Endothelial cell of umbilical vein (primary cell): ENCODE measurements around the gene BMERB1. TPM values are rescaled to one million over a fixed set of nuclear protein-coding genes. Genes with fewer than 3 reads are reported as not detected.

Experiments used
- BruUV-seq: library from RNA; stranded (reverse); fragments of 400-500 nt; replicated peaks from 2 replicates; lab custom pipeline; 2021; lab: Mats Ljungman, UMichigan
- CTCF ChIA-PET: fragments of 300-600, 350-600 bp; sonication (Branson Sonifier 250); formaldehyde crosslinking; loops from one replicate; lab custom pipeline; 2021; ENCODE audit warnings: antibody characterized with exemption, inconsistent platforms; lab: Charles Lee
- POLR2A ChIA-PET: fragments of 300-600, 350-600 bp; sonication (Branson Sonifier 250); formaldehyde crosslinking; loops from one replicate; lab custom pipeline; 2021; ENCODE audit warnings: antibody characterized with exemption, inconsistent platforms; lab: Charles Lee
- DNase-seq: peaks from one replicate; pipeline ENCODE4 v3.0.0-alpha.2; 2011; ENCODE audit warnings: low read depth, low spot score
- FAIRE-seq: peaks from 2 replicates; lab custom pipeline; 2011; peaks lifted over from hg19 to GRCh38; lab: Jason Lieb, UNC
- H2AFZ ChIP-seq: 2 replicates; pipeline ENCODE4 v1.6.0; 2012; ENCODE audit warnings: low read depth, low read length, control low read depth, inconsistent platforms
- H3K27ac ChIP-seq: 2 replicates; pipeline ENCODE4 v1.5.1; 2011; ENCODE audit warnings: low read depth, mild to moderate bottlenecking, control low read depth, low read length, moderate library complexity; ENCODE audit not compliant: insufficient read depth
- H3K27me3 ChIP-seq, 2 experiments: 2 replicates each; pipeline versions ENCODE4 v1.6.0 to v1.6.1; 2011; ENCODE audit warnings: low read length in 2 of 2, mixed read lengths in 1 of 2; ENCODE audit not compliant: control insufficient read depth in 2 of 2, insufficient read depth in 2 of 2
- H3K36me3 ChIP-seq, 2 experiments: 2 replicates in 1 of 2; 3 replicates in 1 of 2; pipeline ENCODE4 v1.5.1; 2011; ENCODE audit warnings: low read length in 2 of 2, mild to moderate bottlenecking in 1 of 2, moderate library complexity in 1 of 2; ENCODE audit not compliant: control insufficient read depth in 2 of 2, insufficient read depth in 2 of 2; ENCODE audit errors: extremely low read depth in 1 of 2
- H3K4me1 ChIP-seq: 3 replicates; pipeline ENCODE4 v1.5.1; 2011; ENCODE audit warnings: mild to moderate bottlenecking, low read length; ENCODE audit not compliant: control insufficient read depth, insufficient read depth; ENCODE audit errors: extremely low read depth
- H3K4me2 ChIP-seq: 2 replicates; pipeline ENCODE4 v1.6.1; 2011; ENCODE audit warnings: low read length, control low read depth, mixed read lengths; ENCODE audit not compliant: insufficient read depth
- H3K4me3 ChIP-seq, 3 experiments: fragments of 200-600 bp in 1 of 3; sonication (generic), shearing (Covaris generic) in 1 of 3; replicated peaks in 1 of 3; 2 replicates each; pipeline ENCODE4 v1.5.1; 2011 to 2016; ENCODE audit warnings: control low read depth in 3 of 3, low read length in 3 of 3, mild to moderate bottlenecking in 2 of 3, inconsistent platforms in 1 of 3, low read depth in 1 of 3, moderate library complexity in 1 of 3; ENCODE audit not compliant: insufficient read depth in 1 of 3
- H3K79me2 ChIP-seq: 2 replicates; pipeline ENCODE4 v1.6.0; 2012; ENCODE audit warnings: low read length, inconsistent platforms; ENCODE audit not compliant: control insufficient read depth, insufficient read depth
- H3K9ac ChIP-seq: replicated peaks from 2 replicates; pipeline ENCODE3; 2011; ENCODE audit warnings: low read length, control low read depth; ENCODE audit not compliant: insufficient read depth; ENCODE audit errors: extremely low read depth
- H3K9me1 ChIP-seq: replicated peaks from 3 replicates; pipeline ENCODE4 v1.6.0; 2011; ENCODE audit warnings: mild to moderate bottlenecking, low read length; ENCODE audit not compliant: control insufficient read depth, insufficient read depth; ENCODE audit errors: extremely low read depth
- H3K9me3 ChIP-seq: replicated peaks from 2 replicates; pipeline ENCODE4 v1.5.1; 2012; ENCODE audit warnings: low read length, inconsistent platforms; ENCODE audit not compliant: control insufficient read depth, insufficient read depth
- H4K20me1 ChIP-seq: replicated peaks from 2 replicates; pipeline ENCODE3; 2011; ENCODE audit warnings: mild to moderate bottlenecking, low read length; ENCODE audit not compliant: control insufficient read depth, insufficient read depth; ENCODE audit errors: extremely low read depth
- CTCF ChIP-seq, 2 donors: IDR thresholded peaks; 1 replicate in 1 of 2; 2 replicates in 1 of 2; pipeline ENCODE4 v1.5.1; 2011; ENCODE audit warnings: low read length in 2 of 2, mild to moderate bottlenecking in 2 of 2, moderate library complexity in 2 of 2, control low read depth in 1 of 2, inconsistent platforms in 1 of 2, low read depth in 1 of 2; ENCODE audit not compliant: insufficient read depth in 1 of 2; ENCODE audit errors: extremely low read depth in 1 of 2
- MAX ChIP-seq: IDR thresholded peaks from 2 replicates; pipeline ENCODE4 v1.6.1; 2011; ENCODE audit not compliant: insufficient read depth, insufficient read length
- POLR2AphosphoS5 ChIP-seq: IDR thresholded peaks from 2 replicates; pipeline ENCODE4 v1.6.1; 2012; ENCODE audit warnings: low read depth, mild to moderate bottlenecking, control low read depth, low read length, moderate library complexity; ENCODE audit not compliant: insufficient read depth
- dilution Hi-C: fragments of 300-500 bp; cut with MboI; formaldehyde crosslinking; loops from one replicate; pipeline ENCODE4 v1.15.0; 2019; ENCODE audit warnings: low sequenced_read_pairs; ENCODE audit not compliant: extremely low pct_ligation_motif_present
- intact Hi-C: fragments of 100-400 bp; cut with micrococcal nuclease; formaldehyde crosslinking; loops from one replicate; pipeline ENCODE4 v1.10.0; 2022
- polyA plus RNA-seq, 4 experiments: library from polyadenylated mRNA; depleted of rRNA in 3 of 4; stranded (reverse) in 3 of 4; unstranded in 1 of 4; fragments of >200 nt; gene quantifications; 2 replicates each; pipeline versions ENCODE4 v1.2.1 to v1.2.3, GENCODE V29; 2011 to 2012; ENCODE audit warnings: missing spikeins in 1 of 4
- total RNA-seq: library from RNA; stranded (reverse); gene quantifications from 2 replicates; pipeline ENCODE4 v1.2.3, GENCODE V29; 2021

The BMERB1 gene
- total and polyA plus RNA-seq, 2 donors (not counting 3 experiments of a cell fraction or from before 2014, with no cell fraction given): 14.1 to 17.4 TPM

GRCh38 chr16:15507959-15508627, 73.7 kb downstream of the BMERB1 start:
- Histone ChIP-seq H3K9me3 (no peaks in the 10 kb centered on the region), H3K4me2 (no peak overlapping the region), H3K79me2 (no peaks in the 10 kb centered on the region), H3K27ac (no peak overlapping the region), H3K4me1 (no peaks in the 10 kb centered on the region), H3K4me3 (no peak overlapping the region), H4K20me1 (no peaks in the 10 kb centered on the region), H3K36me3 (no peaks in the 10 kb centered on the region), H2AFZ (no peak overlapping the region), H3K9ac (no peak overlapping the region), H3K27me3 (no peaks in the 10 kb centered on the region), H3K9me1 (no peaks in the 10 kb centered on the region)
- intact Hi-C loops: no loop called here
- DNase-seq (no peak), FAIRE-seq (no peak)
- dilution Hi-C loops: no loop called here
- CTCF ChIA-PET: interaction anchor here (0.7 to 1.9 kb wide), 4 partner anchors 10 to 43 kb away, joined by 3 to 4 read pairs (median 4); no protein-coding TSS in a partner anchor
- BruUV-seq: no TSS peak
- TF ChIP-seq POLR2AphosphoS5 (no peak), MAX (no peak), CTCF (IDR thresholded peaks at IDR 0.05; ENCODE audit: extremely low read depth in 1 of 2, insufficient read depth in 1 of 2, low read depth in 1 of 2, low read length in 2 of 2) (no peak)
- POLR2A ChIA-PET: no interaction called here
